Subcutaneous abdominal adipose tissue (tissue), 5 donors: ENCODE data around the gene PCYT2.

Experiments
- H3K27ac ChIP-seq: one replicate; pipeline ENCODE4 v1.7.0; 2013; ENCODE audit warnings: low read depth, mild to moderate bottlenecking, inconsistent platforms, low read length, moderate library complexity
- H3K27me3 ChIP-seq, 5 donors: one replicate each; pipeline ENCODE4 v1.7.0; 2013; ENCODE audit warnings: low read length in 5 of 5, inconsistent platforms in 1 of 5; ENCODE audit not compliant: control insufficient read depth in 5 of 5, insufficient read depth in 4 of 5
- H3K36me3 ChIP-seq, 5 donors: one replicate each; pipeline ENCODE4 v1.7.0; 2013; ENCODE audit warnings: low read length in 5 of 5; ENCODE audit not compliant: control insufficient read depth in 5 of 5, insufficient read depth in 5 of 5
- H3K4me1 ChIP-seq, 5 donors: one replicate each; pipeline ENCODE4 v1.7.0; 2013; ENCODE audit warnings: low read length in 5 of 5, mild to moderate bottlenecking in 3 of 5, moderate library complexity in 1 of 5; ENCODE audit not compliant: control insufficient read depth in 5 of 5, insufficient read depth in 5 of 5
- H3K4me3 ChIP-seq, 5 donors: one replicate each; pipeline ENCODE4 v1.7.0; 2013; ENCODE audit warnings: low read length in 5 of 5, low read depth in 1 of 5
- H3K9ac ChIP-seq, 5 donors: one replicate each; pipeline ENCODE4 v1.7.0; 2013; ENCODE audit warnings: low read length in 5 of 5, mild to moderate bottlenecking in 4 of 5, moderate library complexity in 3 of 5
- H3K9me3 ChIP-seq, 5 donors: one replicate each; pipeline ENCODE4 v1.7.0; 2013; ENCODE audit warnings: low read length in 5 of 5; ENCODE audit not compliant: control insufficient read depth in 5 of 5
- donor health status: healthy.
- donor health status: healthy.
- donor health status: healthy.
- donor health status: healthy.
- donor health status: healthy.

Gene PCYT2

GRCh38 chr17:81911277-81911961, at the start of gene PCYT2:
PCYT2 (minus strand) TSS chr17:81911399; CDS start chr17:81911355, 44 bp downstream.
- Histone ChIP-seq H3K36me3 (peaks cover 0 to 65% (median 53%) of the 10 kb centered on the region in 5 donors), H3K27ac (no peak within 1 kb of the TSS), H3K4me3 (peak within 1 kb of the TSS; percentile 61 to 83 (median 76)), H3K9me3 (no peaks in the 10 kb centered on the region), H3K9ac (peak within 1 kb of the TSS; percentile 26 to 81 (median 67)), H3K27me3 (no peaks in the 10 kb centered on the region), H3K4me1 (peaks cover 2 to 26% (median 14%) of the 10 kb centered on the region in 5 donors)

GRCh38 chr17:81960130-81960958, 49.1 kb upstream of the PCYT2 start:
- H3K27me3 ChIP-seq = peaks cover 40 to 78% (median 59%) of the 10 kb centered on the region in 5 donors

GRCh38 chr17:81959362-81960129, 48.3 kb upstream of the PCYT2 start:
- no peaks in the 10 kb centered on the region for H3K9me3 ChIP-seq
- H3K9ac ChIP-seq = no peak overlapping the region
- H3K4me3 ChIP-seq = peak overlapping the region in 3 of 5 donors; percentile 31 to 58 (median 55)
- H3K27me3 ChIP-seq = peaks cover 40 to 76% (median 61%) of the 10 kb centered on the region in 5 donors
- H3K27ac ChIP-seq = no peak overlapping the region
- H3K36me3 ChIP-seq = no peaks in the 10 kb centered on the region
- H3K4me1 ChIP-seq = peaks cover 0 to 20% (median 12%) of the 10 kb centered on the region in 5 donors

More at GRCh38 chr17:81960130-81960958, 49.1 kb upstream of the PCYT2 start:
- Histone ChIP-seq H3K4me3 (peak overlapping the region in 3 of 5 donors; percentile 31 to 58 (median 55)), H3K27ac (no peak overlapping the region), H3K36me3 (no peaks in the 10 kb centered on the region), H3K9ac (no peak overlapping the region), H3K9me3 (no peaks in the 10 kb centered on the region), H3K4me1 (peaks cover 0 to 20% (median 12%) of the 10 kb centered on the region in 5 donors)

GRCh38 chr17:81958633-81959342, 47.6 kb upstream of the PCYT2 start:
- no peak overlapping the region for H3K9ac ChIP-seq
- H3K27me3 ChIP-seq = peaks cover 40 to 73% (median 57%) of the 10 kb centered on the region in 5 donors
- no peaks in the 10 kb centered on the region for H3K9me3 ChIP-seq
- H3K4me1 ChIP-seq = peaks cover 0 to 20% (median 12%) of the 10 kb centered on the region in 5 donors
- H3K27ac ChIP-seq = no peak overlapping the region
- no peaks in the 10 kb centered on the region for H3K36me3 ChIP-seq
- peak overlapping the region in 1 of 5 donors; percentile 34 for H3K4me3 ChIP-seq

GRCh38 chr17:81957691-81958432, 46.7 kb upstream of the PCYT2 start:
- H3K36me3 ChIP-seq = no peaks in the 10 kb centered on the region
- H3K9ac ChIP-seq = no peak overlapping the region
- peaks cover 39 to 64% (median 49%) of the 10 kb centered on the region in 5 donors for H3K27me3 ChIP-seq

GRCh38 chr17:81956607-81957589, 45.7 kb upstream of the PCYT2 start:
- peaks cover 34 to 56% (median 42%) of the 10 kb centered on the region in 5 donors for H3K27me3 ChIP-seq
- H3K9ac ChIP-seq = no peak overlapping the region

More at GRCh38 chr17:81957691-81958432, 46.7 kb upstream of the PCYT2 start:
- no peak overlapping the region for H3K4me3 ChIP-seq
- H3K27ac ChIP-seq = no peak overlapping the region
- peaks cover 0 to 20% (median 12%) of the 10 kb centered on the region in 5 donors for H3K4me1 ChIP-seq
- no peaks in the 10 kb centered on the region for H3K9me3 ChIP-seq

GRCh38 chr17:81955756-81956544, 44.8 kb upstream of the PCYT2 start:
- no peaks in the 10 kb centered on the region for H3K36me3 ChIP-seq
- peaks cover 0 to 15% (median 12%) of the 10 kb centered on the region in 5 donors for H3K4me1 ChIP-seq
- H3K9ac ChIP-seq = no peak overlapping the region
- no peak overlapping the region for H3K4me3 ChIP-seq
- H3K27me3 ChIP-seq = peaks cover 32 to 51% (median 39%) of the 10 kb centered on the region in 5 donors
- no peaks in the 10 kb centered on the region for H3K9me3 ChIP-seq
- H3K27ac ChIP-seq = no peak overlapping the region

More at GRCh38 chr17:81956607-81957589, 45.7 kb upstream of the PCYT2 start:
- no peaks in the 10 kb centered on the region for H3K9me3 ChIP-seq
- peaks cover 0 to 20% (median 12%) of the 10 kb centered on the region in 5 donors for H3K4me1 ChIP-seq
- H3K36me3 ChIP-seq = no peaks in the 10 kb centered on the region
- H3K27ac ChIP-seq = no peak overlapping the region
- H3K4me3 ChIP-seq = no peak overlapping the region
